ENCODE results near the gene ITK.

ITK gene

DNA sequence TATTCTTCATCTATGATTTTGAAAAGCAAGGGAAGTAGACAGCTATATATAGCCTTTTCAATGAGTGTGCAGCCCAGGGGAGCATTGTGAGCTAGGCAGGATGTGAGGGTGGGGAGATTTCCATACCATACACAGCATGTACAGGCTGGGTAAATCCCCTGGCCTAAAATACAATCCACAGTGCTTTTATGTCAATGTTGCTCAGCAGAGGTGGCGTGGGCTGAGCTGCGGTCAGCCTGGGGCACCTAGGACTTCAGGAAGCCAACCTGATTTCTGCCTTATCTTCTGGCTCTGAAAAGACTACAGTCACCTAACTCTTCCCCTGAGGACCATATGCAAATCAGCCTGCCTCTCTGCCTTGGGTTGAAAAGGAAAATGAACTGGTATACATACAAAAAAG lies 8.2 kb upstream of the ITK start:
- Histone ChIP-seq H3K27ac (no peak overlapping the region), H3K4me3 (ENCODE audit: low read depth in 1 of 2, low read length in 1 of 2) (no peak overlapping the region), H3K36me3 (no peaks in the 10 kb centered on the region), H3K4me1 (ENCODE audit: control insufficient read depth in 1 of 2, insufficient read depth in 1 of 2, low read depth in 1 of 2, low read length in 1 of 2) (no peaks in the 10 kb centered on the region), H3K9me3 (no peaks in the 10 kb centered on the region), H3K27me3 (peaks cover 15% of the 10 kb centered on the region)
- TF ChIP-seq, protein P1, sequence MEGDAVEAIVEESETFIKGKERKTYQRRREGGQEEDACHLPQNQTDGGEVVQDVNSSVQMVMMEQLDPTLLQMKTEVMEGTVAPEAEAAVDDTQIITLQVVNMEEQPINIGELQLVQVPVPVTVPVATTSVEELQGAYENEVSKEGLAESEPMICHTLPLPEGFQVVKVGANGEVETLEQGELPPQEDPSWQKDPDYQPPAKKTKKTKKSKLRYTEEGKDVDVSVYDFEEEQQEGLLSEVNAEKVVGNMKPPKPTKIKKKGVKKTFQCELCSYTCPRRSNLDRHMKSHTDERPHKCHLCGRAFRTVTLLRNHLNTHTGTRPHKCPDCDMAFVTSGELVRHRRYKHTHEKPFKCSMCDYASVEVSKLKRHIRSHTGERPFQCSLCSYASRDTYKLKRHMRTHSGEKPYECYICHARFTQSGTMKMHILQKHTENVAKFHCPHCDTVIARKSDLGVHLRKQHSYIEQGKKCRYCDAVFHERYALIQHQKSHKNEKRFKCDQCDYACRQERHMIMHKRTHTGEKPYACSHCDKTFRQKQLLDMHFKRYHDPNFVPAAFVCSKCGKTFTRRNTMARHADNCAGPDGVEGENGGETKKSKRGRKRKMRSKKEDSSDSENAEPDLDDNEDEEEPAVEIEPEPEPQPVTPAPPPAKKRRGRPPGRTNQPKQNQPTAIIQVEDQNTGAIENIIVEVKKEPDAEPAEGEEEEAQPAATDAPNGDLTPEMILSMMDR (IDR thresholded peaks at IDR 0.05), result no peak

DNA sequence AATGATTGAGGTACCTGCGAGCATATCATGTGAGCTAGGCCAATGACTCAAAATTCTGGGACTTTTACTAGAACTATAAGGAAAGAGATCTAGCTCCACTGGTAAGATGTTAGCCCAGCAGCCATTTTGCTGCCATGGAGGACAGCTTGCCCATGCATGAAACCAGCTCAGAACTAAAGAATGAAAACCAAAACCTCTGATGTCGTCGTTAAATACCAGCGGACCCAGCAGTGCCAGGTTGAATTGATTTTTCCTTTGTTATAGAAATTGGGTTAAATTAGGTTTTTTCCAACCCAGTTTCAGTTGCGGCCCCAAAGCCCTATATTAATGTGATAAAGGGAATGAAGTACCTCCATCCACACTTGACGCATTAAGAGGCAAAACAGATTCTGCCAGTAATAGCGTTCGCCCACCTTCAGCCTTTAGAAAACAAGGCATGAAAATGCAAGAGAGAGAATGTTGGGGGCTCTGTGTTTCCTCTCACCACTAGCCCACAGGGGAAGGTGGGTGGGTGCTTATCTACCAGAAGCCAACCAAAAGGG lies 5.5 kb upstream of the ITK start:
- no peaks in the 10 kb centered on the region for H3K36me3 ChIP-seq
- peaks cover 25% of the 10 kb centered on the region for H3K27me3 ChIP-seq
- H3K27ac ChIP-seq, result no peak overlapping the region
- H3K4me3 ChIP-seq (ENCODE audit: low read depth in 1 of 2, low read length in 1 of 2), result no peak overlapping the region
- no peaks in the 10 kb centered on the region for H3K9me3 ChIP-seq
- TF ChIP-seq, protein P1 (IDR thresholded peaks at IDR 0.05), result no peak
- H3K4me1 ChIP-seq (ENCODE audit: control insufficient read depth in 1 of 2, insufficient read depth in 1 of 2, low read depth in 1 of 2, low read length in 1 of 2), result no peaks in the 10 kb centered on the region

DNA sequence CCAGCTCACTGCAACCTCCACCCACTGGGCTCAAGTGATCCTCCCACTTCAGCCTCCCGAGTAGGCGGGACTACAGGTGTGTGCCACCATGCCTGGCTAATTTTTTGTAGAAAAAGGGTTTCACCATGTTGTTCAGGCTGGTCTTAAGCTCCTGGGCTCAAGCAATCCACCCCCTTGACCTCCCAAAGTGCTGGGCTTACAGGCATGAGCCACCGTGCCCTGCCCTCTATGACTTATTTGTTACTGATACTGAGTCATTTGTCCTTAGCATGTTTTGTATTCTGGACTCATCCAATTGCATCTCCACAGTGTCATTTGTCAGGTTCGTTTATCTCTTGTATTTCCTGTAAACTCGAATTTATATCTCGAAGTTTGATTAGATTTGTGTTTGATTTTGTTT lies 2.7 kb upstream of the ITK start:
- H3K4me3 ChIP-seq (ENCODE audit: low read depth in 1 of 2, low read length in 1 of 2), result no peak overlapping the region

DNA sequence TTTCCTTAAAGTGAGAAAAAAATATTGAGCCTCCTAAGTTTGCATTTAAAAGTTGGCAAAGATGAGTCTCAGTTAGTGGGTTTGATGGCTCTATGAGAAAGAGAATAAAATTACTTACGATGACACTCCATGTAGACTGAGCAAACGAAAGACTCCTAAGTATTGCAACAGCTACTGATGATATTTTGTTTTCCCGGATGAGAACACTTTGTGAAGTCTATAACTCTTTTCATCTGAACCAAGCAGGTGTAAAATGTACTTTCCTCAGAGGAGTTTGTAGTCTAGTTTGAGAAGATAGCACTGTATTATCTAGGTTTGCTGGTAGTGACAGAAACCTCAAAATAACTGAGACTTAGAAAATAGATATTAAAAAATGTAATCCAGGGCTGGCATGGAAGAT lies 1.7 kb upstream of the ITK start:
- H3K36me3 ChIP-seq, result no peaks in the 10 kb centered on the region
- H3K27me3 ChIP-seq, result peaks cover 48% of the 10 kb centered on the region
- H3K9me3 ChIP-seq, result no peaks in the 10 kb centered on the region
- TF ChIP-seq, protein P1 (IDR thresholded peaks at IDR 0.05), result no peak
- H3K4me1 ChIP-seq (ENCODE audit: control insufficient read depth in 1 of 2, insufficient read depth in 1 of 2, low read depth in 1 of 2, low read length in 1 of 2), result no peaks in the 10 kb centered on the region
- no peak overlapping the region for H3K4me3 ChIP-seq (ENCODE audit: low read depth in 1 of 2, low read length in 1 of 2)
- no peak overlapping the region for H3K27ac ChIP-seq

More for the DNA sequence above, 2.7 kb upstream of the ITK start:
- Histone ChIP-seq H3K9me3 (no peaks in the 10 kb centered on the region), H3K4me1 (ENCODE audit: control insufficient read depth in 1 of 2, insufficient read depth in 1 of 2, low read depth in 1 of 2, low read length in 1 of 2) (no peaks in the 10 kb centered on the region), H3K27ac (no peak overlapping the region), H3K27me3 (peaks cover 40% of the 10 kb centered on the region), H3K36me3 (no peaks in the 10 kb centered on the region)
- TF ChIP-seq, protein P1 (IDR thresholded peaks at IDR 0.05), result no peak

DNA sequence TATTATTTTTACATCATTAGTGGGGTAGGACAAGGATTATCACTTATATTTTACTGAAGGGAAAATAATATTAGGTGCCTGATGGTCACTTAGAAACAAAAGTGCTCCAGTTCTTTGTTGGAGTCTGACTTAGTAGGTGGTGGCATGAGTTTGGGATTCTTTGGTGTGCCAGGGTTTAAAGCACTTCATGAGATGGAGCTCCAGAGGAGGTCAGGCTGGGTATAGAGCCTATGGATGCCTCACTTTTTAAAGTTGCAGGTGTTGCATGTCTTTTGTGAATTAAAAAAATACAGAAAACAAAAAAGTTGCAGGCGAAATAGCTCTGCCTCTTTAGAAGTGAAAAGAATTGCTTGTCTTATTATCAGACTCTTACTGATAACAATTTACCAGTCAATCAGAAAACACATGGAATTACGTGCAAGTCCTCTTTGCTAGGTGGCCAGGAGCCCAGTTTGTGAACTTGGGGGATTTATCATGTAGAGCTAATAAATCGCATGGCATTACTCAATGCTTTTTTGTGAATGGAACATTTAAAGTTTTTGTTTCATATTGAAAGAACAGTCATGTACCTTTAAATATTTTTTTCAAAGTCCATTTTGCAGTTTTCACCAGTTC lies 1.6 kb downstream of the ITK start:
- no peaks in the 10 kb centered on the region for H3K4me1 ChIP-seq (ENCODE audit: control insufficient read depth in 1 of 2, insufficient read depth in 1 of 2, low read depth in 1 of 2, low read length in 1 of 2)
- H3K9me3 ChIP-seq, result no peaks in the 10 kb centered on the region
- TF ChIP-seq, protein P1 (IDR thresholded peaks at IDR 0.05), result no peak
- no peak overlapping the region for H3K4me3 ChIP-seq (ENCODE audit: low read depth in 1 of 2, low read length in 1 of 2)
- no peak overlapping the region for H3K27ac ChIP-seq
- peaks cover 50% of the 10 kb centered on the region for H3K27me3 ChIP-seq
- H3K36me3 ChIP-seq, result no peaks in the 10 kb centered on the region
